NCI-H2029 treated with DMSO at 0.1 percent for 48 hours (cell line): ENCODE measurements around the gene PTX4.
"Not testable (repeated sequence)": the region's sequence is repeated elsewhere in the genome, so short reads cannot be mapped to it uniquely, and the experiment has no call there.

Experiments used
- DNase-seq: peaks from one replicate; lab custom pipeline; 2025; lab: John Stamatoyannopoulos, UW

The PTX4 gene

GRCh38 chr16:1443403-1443973 lies 45.3 kb downstream of the PTX4 start:
- DNase-seq: no peak

DNA sequence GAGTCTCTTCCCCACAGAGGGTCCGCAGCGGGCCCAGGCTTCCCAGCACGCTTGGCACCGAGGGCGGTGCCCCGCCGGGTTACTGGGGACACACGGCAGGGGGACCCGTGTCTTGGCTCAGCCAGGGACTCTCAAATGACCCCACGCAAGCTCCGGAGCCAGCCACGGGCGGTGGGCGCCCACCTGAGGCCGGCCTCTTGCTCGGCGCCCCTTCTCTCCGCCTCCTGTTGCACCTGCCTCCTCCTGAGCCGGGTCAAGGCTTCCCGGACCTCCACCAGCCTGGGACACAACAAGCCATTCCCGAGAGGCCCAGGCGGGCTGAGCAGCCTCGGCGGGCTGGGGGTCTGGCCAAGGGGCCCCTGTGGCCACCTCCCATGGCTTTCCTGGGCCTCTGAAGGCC lies 46.0 kb downstream of the PTX4 start:
- DNase-seq: no peak

DNA sequence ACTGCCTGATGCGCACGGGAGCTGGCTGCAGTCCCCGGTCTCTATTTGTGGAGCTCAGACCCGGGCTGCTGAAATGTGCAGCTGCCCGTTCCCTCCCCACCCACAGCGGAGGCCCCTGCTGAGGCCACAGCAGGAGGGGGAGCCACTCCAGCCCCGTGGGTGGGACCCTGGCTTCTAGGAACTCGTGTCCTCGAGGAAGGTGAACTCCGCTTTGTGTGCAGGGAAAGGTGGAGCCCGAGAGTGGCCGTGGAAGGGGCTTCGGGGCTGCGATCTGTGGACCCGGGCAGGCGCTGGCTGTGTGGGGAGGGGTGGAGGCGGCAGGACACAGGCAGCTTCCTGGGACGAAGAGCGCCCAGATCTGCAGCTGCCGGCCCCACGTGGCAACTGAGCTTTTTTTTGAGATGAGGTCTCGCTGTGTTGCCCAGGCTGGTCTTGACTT lies 47.3 kb downstream of the PTX4 start:
- DNase-seq: no peak

- not testable (repeated sequence) for DNase-seq
Observed at GRCh38 chr16:1439699-1440074, 49.1 kb downstream of the PTX4 start.

DNA sequence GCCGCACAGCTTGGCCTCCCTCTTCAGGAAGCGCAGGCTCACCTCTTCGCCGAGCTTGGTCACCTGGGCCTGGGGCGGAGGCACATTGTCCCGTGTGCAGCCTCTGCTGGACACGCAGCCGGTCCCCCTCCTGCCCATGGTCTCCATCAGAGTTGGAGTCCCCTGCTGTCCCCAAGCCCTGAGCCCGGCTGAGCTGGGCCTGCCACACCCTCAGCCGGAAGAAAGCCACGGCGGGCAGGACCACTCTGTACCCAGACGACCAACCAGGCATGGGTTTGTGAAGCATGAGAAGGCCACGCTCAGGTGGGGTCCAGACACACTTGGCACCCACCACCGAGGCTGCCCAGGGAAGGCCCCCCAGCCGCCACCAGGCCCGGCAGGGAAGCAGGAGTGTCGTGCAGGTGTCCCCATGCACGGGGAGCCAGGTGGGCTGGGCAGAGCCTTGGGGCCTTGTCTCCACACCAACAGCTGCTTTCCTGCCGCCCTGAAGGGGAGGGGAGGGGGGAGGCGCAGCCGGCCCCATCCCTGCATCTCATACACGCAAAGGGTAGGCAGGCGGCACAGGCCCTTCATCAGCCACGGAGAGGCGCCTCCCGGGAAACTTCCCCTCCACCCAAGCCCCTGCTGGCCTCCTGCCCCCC lies 49.6 kb downstream of the PTX4 start:
- no peak for DNase-seq

DNA sequence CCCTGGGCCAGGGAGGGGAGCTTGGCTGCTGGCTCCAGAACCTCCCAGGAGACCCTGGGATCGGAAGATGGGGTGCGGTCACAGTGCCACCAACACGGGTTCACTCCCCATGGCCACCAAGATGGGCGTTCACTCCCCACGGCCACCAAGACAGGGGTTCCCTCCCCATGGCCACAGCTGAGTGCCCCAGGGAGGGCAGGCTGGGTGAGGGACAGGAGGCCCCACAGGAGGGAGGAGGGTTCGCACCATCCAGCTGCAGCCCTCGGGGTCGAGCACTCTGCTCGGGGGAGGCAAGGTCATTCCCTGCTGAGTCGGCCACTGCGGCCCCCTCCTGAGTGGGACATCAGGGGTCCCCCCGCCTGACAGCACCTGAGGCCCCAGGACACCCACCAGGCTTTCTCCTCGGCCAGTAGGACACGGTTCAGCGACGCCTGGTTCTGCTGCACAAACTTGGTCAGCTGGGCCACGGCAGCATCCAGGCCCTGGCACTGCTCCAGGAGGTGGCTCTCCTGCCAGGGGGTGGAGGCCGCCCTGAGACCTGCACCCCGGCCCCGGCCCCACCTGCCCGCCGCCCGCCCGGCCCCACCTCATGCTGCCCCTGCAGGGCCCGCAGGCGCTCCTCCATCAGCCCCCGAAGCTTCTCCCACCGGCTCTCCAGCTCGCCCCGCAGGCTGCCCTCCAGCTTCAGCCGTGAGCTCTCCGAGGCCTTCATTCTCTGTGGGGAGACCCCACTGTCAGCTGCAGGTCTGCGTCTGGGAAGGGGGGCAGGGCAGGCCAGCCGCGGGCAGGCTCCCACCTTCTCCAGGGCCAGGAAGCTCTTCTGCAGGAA lies 50.3 kb downstream of the PTX4 start:
- DNase-seq: no peak

- DNase-seq: no peak
Observed at GRCh38 chr16:1437606-1438005, 51.1 kb downstream of the PTX4 start.

- DNase-seq: no peak
Observed at GRCh38 chr16:1436731-1437355, 51.9 kb downstream of the PTX4 start.

DNA sequence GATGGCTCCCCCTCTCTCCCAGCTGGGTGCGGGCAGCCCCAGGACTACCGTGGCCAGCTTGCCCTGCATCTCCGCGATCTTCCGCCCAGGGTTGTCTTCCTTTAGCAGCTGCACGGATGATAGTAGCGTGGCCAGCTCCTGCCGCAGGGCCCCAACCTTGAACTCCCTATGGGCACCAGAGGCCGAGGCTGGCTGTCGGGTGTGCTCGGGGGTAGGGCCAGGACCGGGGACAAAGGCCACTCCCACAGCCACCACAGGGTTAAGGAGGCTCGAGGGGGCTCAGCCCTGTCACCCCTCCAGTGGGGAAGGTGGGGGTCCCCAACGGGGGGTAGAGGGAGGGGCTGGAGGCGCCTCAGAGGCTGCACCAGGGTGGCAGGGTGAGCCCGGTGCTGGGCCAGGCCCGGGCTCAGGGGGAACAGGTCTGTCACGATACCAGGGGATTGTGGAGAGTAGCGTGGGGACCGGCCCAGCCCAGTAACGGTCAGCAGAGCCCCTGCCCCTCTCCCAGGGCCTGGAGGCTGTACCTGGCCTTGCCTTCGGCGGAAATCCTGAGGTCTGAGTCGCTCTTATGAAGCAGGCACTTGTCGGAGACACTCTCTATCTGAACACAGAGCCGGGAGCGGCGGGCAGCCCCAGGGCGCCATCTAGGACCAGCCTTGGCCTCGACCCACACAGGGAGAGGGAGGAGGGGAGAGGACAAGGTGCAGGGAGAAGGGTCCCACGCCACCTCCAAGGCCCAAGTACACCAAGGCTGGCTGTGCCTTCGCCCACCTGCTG lies 52.6 kb downstream of the PTX4 start:
- no peak for DNase-seq
